Gastrocnemius medialis (tissue), 4 donors: ENCODE results near the gene BTNL2. TPM values are rescaled to one million over a fixed set of nuclear protein-coding genes. Genes with fewer than 3 reads are reported as not detected.
"Not testable (repeated sequence)": the region's sequence is repeated elsewhere in the genome, so short reads cannot be mapped to it uniquely, and the experiment has no call there.

Experiments
- ATAC-seq, 2 donors: fragments of 150-250 bp; one replicate each; pipeline ENCODE4 v1.9.1; 2016
- DNase-seq, 2 donors: peaks; one replicate each; pipeline ENCODE4 v3.0.0-alpha.2; 2019
- H3K27ac ChIP-seq, 4 donors: fragments of 200-600 bp; sonication (generic); 1 replicate in 1 of 4; 2 replicates in 3 of 4; pipeline ENCODE4 v1.5.1; 2016 to 2018; ENCODE audit warnings: mild to moderate bottlenecking in 2 of 4, moderate library complexity in 1 of 4
- H3K27me3 ChIP-seq, 3 donors: fragments of 200-600 bp; sonication (generic) in 2 of 3; 1 replicate in 1 of 3; 2 replicates in 2 of 3; pipeline versions ENCODE4 v1.5.1 to v1.6.0; 2016 to 2019; ENCODE audit warnings: mild to moderate bottlenecking in 1 of 3, moderate library complexity in 1 of 3
- H3K36me3 ChIP-seq, 2 donors: fragments of 200-600 bp; sonication (generic) in 1 of 2; one replicate each; pipeline ENCODE4 v1.5.1; 2017 to 2018
- H3K4me1 ChIP-seq, 2 donors: fragments of 200-600 bp; sonication (generic) in 1 of 2; one replicate each; pipeline ENCODE4 v1.5.1; 2016 to 2017; ENCODE audit warnings: mild to moderate bottlenecking in 2 of 2
- H3K4me3 ChIP-seq, 4 donors: fragments of 200-600 bp; sonication (generic) in 3 of 4; 1 replicate in 1 of 4; 2 replicates in 3 of 4; pipeline ENCODE4 v1.5.1; 2016 to 2019; ENCODE audit warnings: mild to moderate bottlenecking in 2 of 4
- H3K9me3 ChIP-seq, 3 donors: fragments of 200-600 bp; sonication (generic) in 2 of 3; 1 replicate in 1 of 3; 2 replicates in 2 of 3; pipeline ENCODE4 v1.5.1; 2016 to 2019
- POLR2A ChIP-seq, 2 donors: fragments of 450-650 bp; IDR thresholded peaks; one replicate each; pipeline ENCODE4 v1.6.1; 2017; ENCODE audit warnings: antibody characterized with exemption in 2 of 2, mild to moderate bottlenecking in 2 of 2, moderate library complexity in 2 of 2
- in situ Hi-C, 4 donors: fragments of 200-750 bp; cut with MboI; loops; one replicate each; pipeline versions ENCODE4 v1.15.0 to v1.8.0; 2017; ENCODE audit warnings: low sequenced_read_pairs in 4 of 4
- intact Hi-C: fragments of 100-400 bp; cut with DNase I; formaldehyde crosslinking; loops from one replicate; pipeline ENCODE4 v1.15.1; 2023; ENCODE audit warnings: low total_unique reads
- total RNA-seq, 4 donors: library from RNA; depleted of rRNA; stranded (reverse); fragments of >200 nt; gene quantifications; one replicate each; pipeline versions ENCODE4 v1.1.0 to v1.2.3, GENCODE V29; 2016
- TF ChIP-seq, protein P1 (sequence below), 5 experiments: fragments of 450-650 bp in 3 of 5; fragments of 200-600 bp in 2 of 5; sonication (generic) in 2 of 5; IDR thresholded peaks in 4 of 5; conservative IDR thresholded peaks in 1 of 5; 1 replicate in 4 of 5; 2 replicates in 1 of 5; pipeline ENCODE4 v1.5.1; 2016 to 2019; ENCODE audit warnings: antibody characterized with exemption in 5 of 5, mild to moderate bottlenecking in 3 of 5, moderate library complexity in 3 of 5

The BTNL2 gene
- total RNA-seq, 4 donors from 2014 or later: not detected

- in situ Hi-C loops (no loop called here), intact Hi-C loops (no loop called here)
- Histone ChIP-seq H3K4me1 (no peaks in the 10 kb centered on the region), H3K27me3 (no peaks in the 10 kb centered on the region), H3K27ac (no peak overlapping the region), H3K4me3 (no peak overlapping the region), H3K9me3 (no peaks in the 10 kb centered on the region), H3K36me3 (no peaks in the 10 kb centered on the region)
- TF ChIP-seq, protein P1, sequence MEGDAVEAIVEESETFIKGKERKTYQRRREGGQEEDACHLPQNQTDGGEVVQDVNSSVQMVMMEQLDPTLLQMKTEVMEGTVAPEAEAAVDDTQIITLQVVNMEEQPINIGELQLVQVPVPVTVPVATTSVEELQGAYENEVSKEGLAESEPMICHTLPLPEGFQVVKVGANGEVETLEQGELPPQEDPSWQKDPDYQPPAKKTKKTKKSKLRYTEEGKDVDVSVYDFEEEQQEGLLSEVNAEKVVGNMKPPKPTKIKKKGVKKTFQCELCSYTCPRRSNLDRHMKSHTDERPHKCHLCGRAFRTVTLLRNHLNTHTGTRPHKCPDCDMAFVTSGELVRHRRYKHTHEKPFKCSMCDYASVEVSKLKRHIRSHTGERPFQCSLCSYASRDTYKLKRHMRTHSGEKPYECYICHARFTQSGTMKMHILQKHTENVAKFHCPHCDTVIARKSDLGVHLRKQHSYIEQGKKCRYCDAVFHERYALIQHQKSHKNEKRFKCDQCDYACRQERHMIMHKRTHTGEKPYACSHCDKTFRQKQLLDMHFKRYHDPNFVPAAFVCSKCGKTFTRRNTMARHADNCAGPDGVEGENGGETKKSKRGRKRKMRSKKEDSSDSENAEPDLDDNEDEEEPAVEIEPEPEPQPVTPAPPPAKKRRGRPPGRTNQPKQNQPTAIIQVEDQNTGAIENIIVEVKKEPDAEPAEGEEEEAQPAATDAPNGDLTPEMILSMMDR (IDR thresholded peaks at IDR 0.05 in 4 of 5, conservative IDR thresholded peaks at IDR 0.05 in 1 of 5): no peak
- no peak for TF ChIP-seq POLR2A (IDR thresholded peaks at IDR 0.05)
- DNase-seq (no peak), ATAC-seq (no peak)
These were observed 35.8 kb downstream of the BTNL2 start for GRCh38 chr6:32371229-32371628.

- DNase-seq (no peak), ATAC-seq (no peak)
- Histone ChIP-seq H3K9me3 (no peaks in the 10 kb centered on the region), H3K4me3 (no peak overlapping the region), H3K27ac (no peak overlapping the region), H3K36me3 (no peaks in the 10 kb centered on the region), H3K4me1 (no peaks in the 10 kb centered on the region), H3K27me3 (no peaks in the 10 kb centered on the region)
- TF ChIP-seq, protein P1 (IDR thresholded peaks at IDR 0.05 in 4 of 5, conservative IDR thresholded peaks at IDR 0.05 in 1 of 5): no peak
- TF ChIP-seq POLR2A (IDR thresholded peaks at IDR 0.05): no peak
- intact Hi-C loops: no loop called here
- in situ Hi-C loops: no loop called here
These were observed 36.5 kb downstream of the BTNL2 start for GRCh38 chr6:32370505-32370904.

DNA sequence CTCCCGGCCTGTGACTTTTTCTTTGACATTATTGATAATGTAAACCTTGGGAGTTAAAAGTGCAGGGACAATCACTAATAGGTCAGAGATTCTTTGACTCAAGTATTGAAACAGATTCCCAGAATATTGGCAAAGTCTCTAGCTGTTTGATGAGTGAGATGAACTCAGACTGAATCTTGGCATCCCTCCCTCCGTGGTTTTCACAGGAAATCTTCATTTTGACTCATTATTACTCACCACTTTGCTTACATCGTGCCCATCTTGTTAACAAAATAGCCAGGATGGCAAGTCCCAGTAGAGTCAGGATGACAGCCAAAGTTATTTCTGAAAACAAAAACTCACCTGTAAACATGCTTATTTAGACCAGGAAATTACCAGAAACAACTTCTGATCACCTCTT lies 37.3 kb downstream of the BTNL2 start:
- Histone ChIP-seq H3K36me3 (no peaks in the 10 kb centered on the region), H3K4me1 (no peaks in the 10 kb centered on the region), H3K27me3 (no peaks in the 10 kb centered on the region), H3K27ac (no peak overlapping the region), H3K9me3 (no peaks in the 10 kb centered on the region), H3K4me3 (no peak overlapping the region)
- ATAC-seq (no peak), DNase-seq (no peak)
- no peak for TF ChIP-seq POLR2A (IDR thresholded peaks at IDR 0.05)
- TF ChIP-seq, protein P1 (IDR thresholded peaks at IDR 0.05 in 4 of 5, conservative IDR thresholded peaks at IDR 0.05 in 1 of 5): no peak
- in situ Hi-C loops (no loop called here), intact Hi-C loops (no loop called here)

- in situ Hi-C loops (no loop called here), intact Hi-C loops (no loop called here)
These were observed 39.3 kb downstream of the BTNL2 start for GRCh38 chr6:32367644-32368043.

DNA sequence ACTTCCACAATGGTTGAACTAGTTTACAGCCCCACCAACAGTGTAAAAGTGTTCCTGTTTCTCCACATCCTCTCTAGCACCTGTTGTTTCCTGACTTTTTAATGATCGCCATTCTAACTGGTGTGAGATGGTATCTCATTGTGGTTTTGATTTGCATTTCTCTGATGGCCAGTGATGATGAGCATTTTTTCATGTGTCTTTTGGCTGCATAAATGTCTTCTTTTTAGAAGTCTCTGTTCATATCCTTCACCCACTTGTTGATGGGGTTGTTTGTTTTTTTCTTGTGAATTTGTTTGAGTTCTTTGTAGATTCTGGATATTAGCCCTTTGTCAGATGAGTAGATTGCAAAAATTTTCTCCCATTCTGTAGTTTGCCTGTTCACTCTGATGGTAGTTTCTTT lies 47.8 kb downstream of the BTNL2 start:
- intact Hi-C loops, H3K9me3 ChIP-seq, H3K27me3 ChIP-seq, H3K4me1 ChIP-seq, DNase-seq, ATAC-seq, H3K36me3 ChIP-seq, in situ Hi-C loops, H3K4me3 ChIP-seq, H3K27ac ChIP-seq: not testable (repeated sequence)

More at GRCh38 chr6:32367644-32368043, 39.3 kb downstream of the BTNL2 start:
- Histone ChIP-seq H3K27me3 (no peaks in the 10 kb centered on the region), H3K27ac (no peak overlapping the region), H3K4me1 (no peaks in the 10 kb centered on the region), H3K36me3 (no peaks in the 10 kb centered on the region), H3K9me3 (no peaks in the 10 kb centered on the region), H3K4me3 (no peak overlapping the region)
- TF ChIP-seq POLR2A (IDR thresholded peaks at IDR 0.05): no peak
- TF ChIP-seq, protein P1 (IDR thresholded peaks at IDR 0.05 in 4 of 5, conservative IDR thresholded peaks at IDR 0.05 in 1 of 5): no peak
- DNase-seq (no peak), ATAC-seq (no peak)

- H3K4me3 ChIP-seq, intact Hi-C loops, H3K36me3 ChIP-seq, DNase-seq, ATAC-seq, H3K27ac ChIP-seq, in situ Hi-C loops, H3K4me1 ChIP-seq, H3K27me3 ChIP-seq, H3K9me3 ChIP-seq: not testable (repeated sequence)
These were observed 48.4 kb downstream of the BTNL2 start for GRCh38 chr6:32358548-32358947.
